Measurements from ENCODE around the gene SIGLEC5.

- TF ChIP-seq CTCF (IDR thresholded peaks at IDR 0.05) = no peak
- no peak for TF ChIP-seq POLR2A (IDR thresholded peaks at IDR 0.05)
These were observed 3.5 kb downstream of the SIGLEC5 start for GRCh38 chr19:51626675-51627074.
